WTC11 (cell line): ENCODE measurements around the gene SERTAD3.

ENCODE experiments used
- CREM ChIP-seq: sonication (generic); formaldehyde crosslinking; IDR thresholded peaks from 2 replicates; pipeline ENCODE4 v1.8.1; 2022; ENCODE audit warnings: mild to moderate bottlenecking, missing genetic modification reagents, moderate library complexity
- ZNF121 ChIP-seq: sonication (generic); formaldehyde crosslinking; IDR thresholded peaks from 2 replicates; pipeline ENCODE4 v1.8.0; 2023; ENCODE audit warnings: missing genetic modification reagents
- ZNF138 ChIP-seq: sonication (generic); formaldehyde crosslinking; conservative IDR thresholded peaks from 2 replicates; pipeline ENCODE4 v1.8.1; 2022; ENCODE audit warnings: mild to moderate bottlenecking, moderate library complexity, missing genetic modification reagents
- ZNF423 ChIP-seq: fragments of 250-450 bp; sonication (Bioruptor Pico); IDR thresholded peaks from 2 replicates; pipeline ENCODE4 v2.1.2; 2022; ENCODE audit warnings: mild to moderate bottlenecking, moderate library complexity
- TF ChIP-seq, protein P1 (sequence below): fragments of 200-600 bp; IDR thresholded peaks from 2 replicates; pipeline ENCODE4 v1.8.0; 2022; ENCODE audit warnings: antibody characterized with exemption
- TF ChIP-seq, protein P2 (sequence below): sonication (generic); formaldehyde crosslinking; IDR thresholded peaks from 2 replicates; pipeline ENCODE4 v1.8.0; 2022; ENCODE audit warnings: mild to moderate bottlenecking, missing genetic modification reagents
- TF ChIP-seq, protein P3 (sequence below): fragments of 250-450 bp; sonication (Bioruptor Pico); IDR thresholded peaks from 2 replicates; pipeline ENCODE4 v1.9.0; 2021; ENCODE audit warnings: mild to moderate bottlenecking, borderline replicate concordance

DNA sequence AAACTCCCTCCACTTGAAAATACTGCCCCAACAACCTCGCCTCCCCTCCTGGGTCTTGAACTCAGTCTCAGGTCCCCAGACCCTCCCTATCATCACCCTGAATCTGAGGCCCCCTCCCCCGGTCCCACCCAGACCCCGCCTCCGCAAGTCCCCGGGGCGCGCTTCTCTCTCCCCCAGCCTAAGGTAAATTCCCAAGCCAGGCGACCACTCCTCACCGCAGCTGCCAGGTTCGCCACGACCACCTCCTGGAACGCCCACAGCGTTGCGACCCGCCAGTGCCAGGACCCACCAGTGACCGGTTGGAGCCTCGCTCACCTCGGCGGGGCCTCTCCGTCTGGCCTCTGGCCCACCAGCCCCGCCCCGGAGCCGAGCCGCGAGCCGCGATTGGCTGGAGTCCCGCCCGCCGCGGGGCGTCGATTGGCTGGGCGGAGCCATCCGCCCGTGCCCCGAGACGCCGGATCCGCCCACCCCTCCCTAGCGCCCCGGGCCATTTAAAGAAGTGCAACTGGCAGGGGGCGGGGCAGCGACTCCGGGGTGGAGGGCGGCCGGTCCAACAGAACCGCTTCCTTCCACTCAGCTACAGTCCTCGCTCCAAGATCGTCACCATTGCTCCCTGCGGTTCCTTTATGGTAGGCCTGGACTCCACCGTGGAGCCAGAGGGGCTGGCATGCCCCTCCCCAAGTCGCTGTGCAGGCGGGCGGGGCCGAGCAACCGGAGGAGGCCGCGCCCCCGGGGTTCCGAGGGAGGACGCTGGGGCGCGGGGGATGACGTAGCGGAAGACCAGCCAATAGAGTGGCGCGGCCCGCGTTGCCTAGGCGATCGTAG is at the start of gene SERTAD3:
- TF ChIP-seq, protein P1, sequence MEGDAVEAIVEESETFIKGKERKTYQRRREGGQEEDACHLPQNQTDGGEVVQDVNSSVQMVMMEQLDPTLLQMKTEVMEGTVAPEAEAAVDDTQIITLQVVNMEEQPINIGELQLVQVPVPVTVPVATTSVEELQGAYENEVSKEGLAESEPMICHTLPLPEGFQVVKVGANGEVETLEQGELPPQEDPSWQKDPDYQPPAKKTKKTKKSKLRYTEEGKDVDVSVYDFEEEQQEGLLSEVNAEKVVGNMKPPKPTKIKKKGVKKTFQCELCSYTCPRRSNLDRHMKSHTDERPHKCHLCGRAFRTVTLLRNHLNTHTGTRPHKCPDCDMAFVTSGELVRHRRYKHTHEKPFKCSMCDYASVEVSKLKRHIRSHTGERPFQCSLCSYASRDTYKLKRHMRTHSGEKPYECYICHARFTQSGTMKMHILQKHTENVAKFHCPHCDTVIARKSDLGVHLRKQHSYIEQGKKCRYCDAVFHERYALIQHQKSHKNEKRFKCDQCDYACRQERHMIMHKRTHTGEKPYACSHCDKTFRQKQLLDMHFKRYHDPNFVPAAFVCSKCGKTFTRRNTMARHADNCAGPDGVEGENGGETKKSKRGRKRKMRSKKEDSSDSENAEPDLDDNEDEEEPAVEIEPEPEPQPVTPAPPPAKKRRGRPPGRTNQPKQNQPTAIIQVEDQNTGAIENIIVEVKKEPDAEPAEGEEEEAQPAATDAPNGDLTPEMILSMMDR = no peak
- TF ChIP-seq, protein P2, sequence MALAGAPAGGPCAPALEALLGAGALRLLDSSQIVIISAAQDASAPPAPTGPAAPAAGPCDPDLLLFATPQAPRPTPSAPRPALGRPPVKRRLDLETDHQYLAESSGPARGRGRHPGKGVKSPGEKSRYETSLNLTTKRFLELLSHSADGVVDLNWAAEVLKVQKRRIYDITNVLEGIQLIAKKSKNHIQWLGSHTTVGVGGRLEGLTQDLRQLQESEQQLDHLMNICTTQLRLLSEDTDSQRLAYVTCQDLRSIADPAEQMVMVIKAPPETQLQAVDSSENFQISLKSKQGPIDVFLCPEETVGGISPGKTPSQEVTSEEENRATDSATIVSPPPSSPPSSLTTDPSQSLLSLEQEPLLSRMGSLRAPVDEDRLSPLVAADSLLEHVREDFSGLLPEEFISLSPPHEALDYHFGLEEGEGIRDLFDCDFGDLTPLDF (CRISPR knock-in tag) = no peak
- TF ChIP-seq CREM (CRISPR knock-in tag) (0 out of 2 replicates have a peak, but pooled peaks have one; percentile 53), ZNF121 (no peak), ZNF138 (CRISPR knock-in tag) (no peak), ZNF423 (no peak)
- TF ChIP-seq, protein P3, sequence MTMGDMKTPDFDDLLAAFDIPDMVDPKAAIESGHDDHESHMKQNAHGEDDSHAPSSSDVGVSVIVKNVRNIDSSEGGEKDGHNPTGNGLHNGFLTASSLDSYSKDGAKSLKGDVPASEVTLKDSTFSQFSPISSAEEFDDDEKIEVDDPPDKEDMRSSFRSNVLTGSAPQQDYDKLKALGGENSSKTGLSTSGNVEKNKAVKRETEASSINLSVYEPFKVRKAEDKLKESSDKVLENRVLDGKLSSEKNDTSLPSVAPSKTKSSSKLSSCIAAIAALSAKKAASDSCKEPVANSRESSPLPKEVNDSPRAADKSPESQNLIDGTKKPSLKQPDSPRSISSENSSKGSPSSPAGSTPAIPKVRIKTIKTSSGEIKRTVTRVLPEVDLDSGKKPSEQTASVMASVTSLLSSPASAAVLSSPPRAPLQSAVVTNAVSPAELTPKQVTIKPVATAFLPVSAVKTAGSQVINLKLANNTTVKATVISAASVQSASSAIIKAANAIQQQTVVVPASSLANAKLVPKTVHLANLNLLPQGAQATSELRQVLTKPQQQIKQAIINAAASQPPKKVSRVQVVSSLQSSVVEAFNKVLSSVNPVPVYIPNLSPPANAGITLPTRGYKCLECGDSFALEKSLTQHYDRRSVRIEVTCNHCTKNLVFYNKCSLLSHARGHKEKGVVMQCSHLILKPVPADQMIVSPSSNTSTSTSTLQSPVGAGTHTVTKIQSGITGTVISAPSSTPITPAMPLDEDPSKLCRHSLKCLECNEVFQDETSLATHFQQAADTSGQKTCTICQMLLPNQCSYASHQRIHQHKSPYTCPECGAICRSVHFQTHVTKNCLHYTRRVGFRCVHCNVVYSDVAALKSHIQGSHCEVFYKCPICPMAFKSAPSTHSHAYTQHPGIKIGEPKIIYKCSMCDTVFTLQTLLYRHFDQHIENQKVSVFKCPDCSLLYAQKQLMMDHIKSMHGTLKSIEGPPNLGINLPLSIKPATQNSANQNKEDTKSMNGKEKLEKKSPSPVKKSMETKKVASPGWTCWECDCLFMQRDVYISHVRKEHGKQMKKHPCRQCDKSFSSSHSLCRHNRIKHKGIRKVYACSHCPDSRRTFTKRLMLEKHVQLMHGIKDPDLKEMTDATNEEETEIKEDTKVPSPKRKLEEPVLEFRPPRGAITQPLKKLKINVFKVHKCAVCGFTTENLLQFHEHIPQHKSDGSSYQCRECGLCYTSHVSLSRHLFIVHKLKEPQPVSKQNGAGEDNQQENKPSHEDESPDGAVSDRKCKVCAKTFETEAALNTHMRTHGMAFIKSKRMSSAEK (CRISPR knock-in tag) = no peak
